CD4-positive, alpha-beta T cell treated with Interleukin-15 for 4 hours (primary cell): ENCODE data around the gene CYP27A1.

Experiments used
- DNase-seq: peaks from one replicate; pipeline ENCODE4 v3.0.0-alpha.2; 2020; ENCODE audit warnings: low spot score

Gene CYP27A1

DNA sequence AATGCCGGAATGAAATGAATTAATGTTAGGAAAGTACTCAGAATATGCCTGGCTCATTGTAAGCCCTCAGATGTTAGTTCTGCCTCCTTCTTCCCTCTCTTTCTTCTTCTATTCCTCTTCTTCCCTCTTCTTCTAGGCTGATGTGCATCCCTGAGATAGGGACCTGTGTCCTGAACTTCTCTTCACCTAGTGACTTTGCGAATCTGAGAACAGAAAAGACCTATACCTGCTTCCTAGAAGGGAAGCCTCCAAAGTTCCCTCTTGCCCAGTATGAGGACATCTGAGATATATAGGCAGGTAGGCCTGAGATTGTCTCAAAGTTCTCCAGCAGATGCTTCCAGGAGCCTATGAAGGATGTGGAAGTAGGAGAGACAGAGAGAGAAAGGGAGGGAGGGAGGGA lies 8.1 kb upstream of the CYP27A1 start:
- no peak for DNase-seq

DNA sequence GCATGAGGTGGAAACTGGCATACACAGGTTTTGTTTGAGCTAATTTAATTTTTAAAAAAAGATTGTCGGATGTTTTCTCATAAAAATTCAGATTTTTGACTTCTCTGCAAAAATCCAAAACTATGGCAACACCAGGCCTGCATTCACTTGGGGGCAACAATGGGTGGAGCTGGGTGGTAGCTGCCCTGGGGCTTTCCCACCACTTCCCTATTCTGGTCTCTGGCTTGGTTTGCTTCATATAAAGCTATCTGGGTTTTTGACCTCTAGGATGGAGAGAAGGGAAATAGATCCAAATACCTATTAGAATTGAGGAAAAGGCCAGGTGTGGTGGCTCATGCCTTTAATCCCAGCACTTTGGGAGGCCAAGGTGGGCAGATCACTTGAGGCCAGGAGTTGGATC lies 5.5 kb upstream of the CYP27A1 start:
- no peak for DNase-seq

DNA sequence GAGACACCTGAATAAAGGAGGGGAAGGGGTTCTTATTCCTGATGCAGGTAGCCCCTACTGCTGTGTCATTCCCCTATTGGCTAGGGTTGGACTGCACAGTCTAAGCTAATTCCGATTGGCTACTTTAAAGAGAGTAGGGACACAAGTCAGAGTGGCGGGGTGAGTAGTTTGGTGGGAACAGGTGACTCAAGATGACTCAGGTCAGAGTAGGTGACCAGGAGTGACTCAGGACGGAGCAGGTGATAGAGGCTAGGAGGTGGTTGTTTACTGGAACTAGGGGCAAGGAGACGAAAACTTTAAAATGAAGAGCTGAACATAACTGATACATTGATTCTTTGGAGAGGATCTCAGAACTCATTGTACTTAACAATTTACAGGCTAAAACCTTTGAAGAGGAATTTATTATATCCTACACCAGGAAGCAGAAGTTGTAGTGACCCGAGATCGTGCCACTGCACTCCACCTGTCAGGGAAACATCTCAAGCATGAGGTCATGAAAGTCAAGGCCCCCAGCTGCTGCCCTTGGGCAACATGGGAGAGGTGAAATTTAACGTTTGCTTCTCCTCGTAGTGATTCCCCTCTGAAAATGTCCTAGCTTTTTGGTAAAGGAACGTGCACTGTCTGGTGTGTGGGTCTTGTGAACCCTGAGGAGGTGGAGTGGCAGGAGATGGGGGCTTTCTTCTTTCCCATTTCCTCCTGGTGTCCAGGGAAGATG lies 4.5 kb upstream of the CYP27A1 start:
- DNase-seq, result no peak

DNA sequence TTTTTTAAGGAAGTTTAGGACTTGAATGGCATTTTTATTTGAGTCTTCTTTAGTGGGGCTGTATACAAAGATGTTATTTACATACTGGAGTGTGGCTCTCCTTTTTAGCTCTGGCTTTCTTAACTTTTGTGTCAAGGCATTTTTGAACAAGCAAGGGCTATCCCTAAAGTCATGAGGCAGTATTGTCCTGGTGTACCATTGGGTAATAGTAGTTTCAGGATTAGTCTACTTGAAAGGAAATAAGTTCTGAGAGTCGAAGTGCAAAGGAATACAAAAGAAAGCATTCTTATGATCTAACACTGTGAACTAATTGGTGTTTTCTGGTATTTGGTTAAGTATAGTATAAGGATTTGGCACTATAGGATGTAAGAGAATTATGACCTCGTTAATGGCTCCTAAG lies 1.9 kb upstream of the CYP27A1 start:
- no peak for DNase-seq

DNA sequence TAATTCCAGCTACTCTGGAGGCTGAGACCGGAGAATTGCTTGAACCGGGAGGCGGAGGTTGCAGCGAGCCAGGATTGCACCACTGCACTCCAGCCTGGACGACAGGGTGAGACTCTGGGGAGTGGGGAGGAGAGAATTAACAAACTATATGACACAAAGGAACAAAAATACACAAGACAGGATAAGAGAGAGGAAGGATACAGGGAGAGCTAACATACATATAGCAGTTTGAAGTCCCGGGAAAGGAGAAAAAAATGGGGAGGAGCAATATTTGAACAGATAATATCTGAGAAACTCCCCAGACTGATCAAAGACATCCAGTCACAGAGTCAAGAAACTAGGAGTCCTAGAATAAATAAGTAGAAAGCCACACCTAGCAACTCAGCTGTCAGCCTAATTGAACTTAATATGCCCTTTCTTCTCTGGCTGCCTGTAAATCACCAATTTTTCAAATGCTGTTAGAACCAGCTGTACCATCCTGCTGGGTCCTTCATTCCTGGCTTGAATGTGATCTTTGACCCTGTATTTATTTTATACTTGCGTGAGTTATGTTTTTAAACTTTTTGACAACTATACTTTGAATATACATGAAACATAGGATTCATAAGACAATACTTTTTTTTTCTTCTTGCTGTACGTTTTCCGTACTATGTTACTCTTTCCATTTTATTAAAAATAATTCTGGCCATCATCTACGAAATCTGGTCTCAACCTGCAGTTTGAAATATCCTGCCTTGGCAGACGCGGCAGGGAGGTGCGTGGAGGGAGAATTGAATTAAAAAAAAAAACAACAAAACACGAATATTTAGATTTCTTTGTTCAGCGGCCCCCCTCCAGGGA lies 876 bp upstream of the CYP27A1 start:
- DNase-seq, result no peak

DNA sequence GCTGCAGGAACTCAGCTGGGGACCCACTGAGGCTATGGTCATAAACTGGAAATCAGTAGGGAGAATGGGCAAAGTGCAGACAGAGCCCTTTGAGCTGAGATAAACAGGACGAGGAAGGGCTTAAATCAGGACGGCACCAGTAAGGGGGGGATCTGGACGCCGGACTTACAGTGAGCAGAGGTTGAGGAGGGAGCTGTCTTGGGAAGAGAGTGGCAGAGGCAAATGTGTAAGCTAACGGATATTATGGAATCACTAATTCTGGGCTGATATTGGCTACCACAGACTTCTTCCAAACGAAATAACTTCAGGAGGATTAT lies 539 bp downstream of the CYP27A1 start:
- no peak for DNase-seq

DNA sequence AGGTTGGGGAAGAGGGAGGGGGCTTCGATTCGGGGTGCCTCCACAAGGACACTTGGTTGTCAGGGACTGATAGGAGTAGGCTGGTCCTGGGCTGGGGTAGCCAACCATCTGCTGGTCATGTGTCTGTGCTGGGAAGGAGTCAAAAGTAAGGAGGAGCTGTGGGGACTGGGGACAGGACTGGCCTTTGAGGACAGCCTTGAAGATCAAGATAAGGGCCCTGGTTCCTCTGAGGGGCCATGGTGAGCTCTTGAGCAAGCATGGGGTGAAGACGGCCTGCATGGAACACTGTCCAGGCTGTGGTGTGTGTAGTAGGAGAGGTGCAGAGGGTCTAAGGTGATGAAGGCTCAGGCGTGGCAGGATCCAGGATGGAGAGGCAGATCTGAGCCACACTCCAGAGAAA lies 1.7 kb downstream of the CYP27A1 start:
- DNase-seq, result no peak

DNA sequence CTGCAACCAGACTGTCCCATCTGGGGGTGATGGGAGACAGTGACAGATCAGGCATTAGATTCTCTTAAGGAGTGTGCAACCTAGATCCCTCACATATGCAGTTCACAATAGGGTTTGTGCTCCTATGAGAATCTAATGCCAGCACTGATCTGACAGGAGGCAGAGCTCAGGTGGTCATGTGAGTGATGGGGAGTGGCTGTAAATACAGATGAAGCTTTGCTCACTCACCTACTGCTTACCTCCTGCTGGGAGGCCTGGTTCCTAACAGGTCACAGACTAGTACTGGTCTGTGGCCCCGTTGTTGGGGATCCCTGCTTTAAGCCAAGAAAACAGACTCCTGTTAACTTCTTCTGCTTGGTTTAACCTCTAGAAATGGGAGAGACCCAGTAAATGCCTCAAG lies 3.2 kb downstream of the CYP27A1 start:
- no peak for DNase-seq

DNA sequence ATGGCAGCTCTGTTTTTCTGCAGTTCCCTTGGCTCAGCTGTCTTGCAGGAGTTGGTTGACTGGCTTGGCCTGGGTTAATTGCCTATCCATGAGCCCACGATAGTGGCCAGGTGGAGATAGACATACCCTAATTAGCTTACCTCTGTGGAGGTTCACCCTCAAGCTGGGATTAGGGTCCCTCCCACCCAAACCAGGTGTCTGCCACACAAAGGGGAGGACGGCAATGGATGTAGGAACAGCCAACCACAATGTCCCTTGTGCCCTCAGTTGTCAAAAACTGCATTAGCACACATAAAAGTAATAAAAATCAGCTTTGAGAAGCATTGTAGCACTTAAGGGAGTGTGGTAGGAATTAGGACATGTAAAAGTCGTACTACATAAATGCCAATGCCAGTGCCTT lies 4.2 kb downstream of the CYP27A1 start:
- no peak for DNase-seq

DNA sequence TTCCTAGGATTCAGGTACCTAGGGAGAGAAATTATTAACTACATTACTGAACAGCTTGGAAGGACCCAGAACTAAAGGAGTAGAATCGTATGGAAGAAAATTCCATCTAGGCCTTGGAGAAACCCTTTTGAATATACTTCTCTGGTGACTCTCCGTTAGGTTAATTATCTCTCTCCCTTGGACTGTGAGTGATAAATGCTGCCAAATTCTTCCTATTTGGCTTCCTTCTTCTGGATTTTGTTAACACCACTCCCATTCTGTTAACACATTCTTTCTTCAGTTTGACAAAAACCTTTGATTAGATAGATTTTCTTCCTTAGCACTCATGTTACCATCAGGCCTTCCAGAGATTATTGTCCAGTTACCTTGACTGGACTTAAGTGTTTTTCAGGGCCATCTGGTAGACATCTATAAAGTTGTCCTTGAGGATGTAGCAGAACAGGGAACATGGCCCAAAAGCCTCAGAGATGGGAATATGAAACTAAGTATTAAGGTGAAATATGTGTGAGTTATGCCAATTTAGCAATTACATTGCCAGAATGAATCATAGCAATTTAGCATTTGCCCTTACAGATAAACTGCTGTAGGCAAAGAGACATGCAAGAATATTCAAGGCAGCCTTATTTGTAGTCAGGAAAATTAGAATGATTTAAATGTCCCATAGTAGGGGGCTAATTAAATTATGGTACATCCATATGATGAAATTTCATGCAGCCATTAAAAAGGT lies 6.7 kb downstream of the CYP27A1 start:
- no peak for DNase-seq

DNA sequence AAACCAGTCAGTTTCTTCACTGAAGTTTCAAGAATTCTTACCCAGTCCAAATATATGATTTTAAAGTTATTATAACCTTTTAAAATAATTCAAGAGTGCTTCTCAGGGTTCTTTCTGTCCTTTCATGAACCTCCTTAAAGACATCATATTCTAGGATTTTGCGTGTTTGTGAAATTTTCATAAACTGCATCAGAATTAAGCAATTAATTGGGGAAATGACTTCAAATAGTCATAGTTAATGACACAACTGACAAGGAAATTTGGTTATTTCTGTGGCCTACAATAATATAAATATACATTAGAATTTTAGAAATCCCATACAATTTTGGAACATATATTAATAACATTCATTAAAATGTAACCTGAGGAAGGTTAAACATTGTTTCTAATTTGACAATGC lies 10.5 kb downstream of the CYP27A1 start:
- DNase-seq, result no peak

DNA sequence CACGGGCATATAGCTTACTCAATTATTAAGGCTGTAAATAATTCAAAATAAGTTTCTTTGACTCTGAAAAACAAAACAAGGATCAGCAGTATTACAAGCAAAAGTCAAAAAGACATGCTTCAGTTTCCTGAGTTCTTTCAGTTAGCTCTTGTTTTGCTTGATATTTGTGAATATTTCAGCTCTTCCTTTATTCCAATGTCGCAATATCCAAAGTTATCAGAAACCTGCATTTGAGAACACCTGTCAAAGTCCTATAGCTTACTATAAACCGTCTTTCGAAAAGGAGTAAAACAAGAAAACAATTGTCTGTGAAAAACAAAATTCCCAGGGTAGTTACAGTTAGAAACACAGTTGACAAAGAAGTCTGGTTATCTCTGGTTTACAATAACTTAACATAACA lies 14.7 kb downstream of the CYP27A1 start:
- DNase-seq, result no peak

DNA sequence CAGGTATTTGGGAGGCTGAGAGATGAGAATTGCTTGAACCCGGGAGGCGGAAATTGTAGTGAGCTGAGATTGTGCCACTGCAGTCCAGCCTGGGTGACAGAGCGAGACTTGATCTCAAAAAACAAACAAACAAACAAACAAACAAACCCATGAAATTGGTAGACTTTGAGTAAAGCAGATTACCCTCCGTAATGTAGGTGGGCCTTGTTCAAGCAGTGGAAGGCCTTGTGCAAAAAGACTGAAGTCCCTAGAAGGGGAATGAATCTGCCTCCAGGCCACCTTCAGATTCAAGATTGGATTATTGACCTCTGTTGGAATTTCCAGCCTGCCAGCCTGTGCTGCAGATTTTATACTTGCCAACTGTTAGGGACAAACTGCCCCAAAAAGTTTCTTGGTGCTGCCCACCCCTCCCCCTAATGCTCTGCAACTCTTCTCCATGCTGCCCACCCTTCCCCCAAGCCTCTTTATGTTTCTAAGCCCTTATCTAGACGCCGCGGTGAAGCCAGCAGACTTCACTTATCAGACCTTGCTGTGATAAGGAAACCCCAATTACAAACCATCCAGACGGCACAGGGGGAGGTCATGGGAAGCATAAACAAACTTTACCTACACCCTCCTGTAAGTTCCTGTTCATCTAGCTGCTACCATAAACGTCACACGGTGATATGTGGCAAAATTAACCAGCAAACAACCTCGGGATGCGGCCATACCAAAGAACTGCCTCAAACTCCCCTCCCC lies 17.0 kb downstream of the CYP27A1 start:
- DNase-seq, result no peak

DNA sequence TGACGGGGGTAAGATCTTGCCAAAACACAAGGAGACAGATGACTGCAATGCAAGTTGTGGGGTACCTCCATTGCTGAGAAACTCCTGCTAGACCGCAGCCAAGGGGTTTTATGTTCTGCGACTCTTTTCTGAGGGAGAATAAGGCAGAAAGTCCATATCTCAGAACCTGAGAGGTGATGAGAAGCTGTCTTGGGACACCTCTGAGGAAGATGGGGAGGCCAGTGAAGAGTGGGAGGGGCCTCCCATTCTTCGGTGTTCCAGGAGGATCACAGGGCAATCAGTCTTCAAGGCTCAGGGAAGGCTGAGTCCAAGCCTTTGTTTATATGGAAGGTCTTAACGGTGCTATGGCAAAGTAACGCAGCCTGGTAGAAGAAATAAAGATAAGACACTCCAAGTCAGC lies 18.0 kb downstream of the CYP27A1 start:
- DNase-seq, result no peak

DNA sequence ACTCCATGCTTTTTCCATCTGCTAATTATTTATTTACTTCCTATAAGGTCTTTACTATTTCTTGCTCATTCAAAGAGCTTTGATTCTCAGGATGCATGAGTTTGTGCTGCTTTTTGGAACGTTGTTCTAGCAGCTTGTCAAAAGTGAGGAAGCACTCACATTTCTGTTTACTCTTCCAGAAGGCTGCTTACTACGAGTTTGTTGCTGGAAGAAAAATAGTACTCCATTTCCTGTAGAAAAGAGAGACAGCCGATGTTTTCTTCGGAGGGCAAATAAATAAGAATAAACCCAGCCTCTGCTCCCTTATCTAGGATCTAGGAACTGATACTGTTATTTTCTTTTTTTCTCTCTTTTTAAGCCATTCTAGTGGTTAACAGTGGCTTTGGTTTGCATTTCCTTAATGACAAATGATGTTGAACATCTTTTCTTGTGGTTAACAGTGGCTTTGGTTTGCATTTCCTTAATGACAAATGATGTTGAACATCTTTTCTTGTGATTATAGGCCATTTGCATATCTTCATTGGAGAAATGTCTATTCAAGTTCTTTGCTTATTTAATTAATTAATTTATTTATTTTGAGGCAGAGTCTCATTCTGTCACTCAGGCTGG lies 20.5 kb downstream of the CYP27A1 start:
- no peak for DNase-seq

DNA sequence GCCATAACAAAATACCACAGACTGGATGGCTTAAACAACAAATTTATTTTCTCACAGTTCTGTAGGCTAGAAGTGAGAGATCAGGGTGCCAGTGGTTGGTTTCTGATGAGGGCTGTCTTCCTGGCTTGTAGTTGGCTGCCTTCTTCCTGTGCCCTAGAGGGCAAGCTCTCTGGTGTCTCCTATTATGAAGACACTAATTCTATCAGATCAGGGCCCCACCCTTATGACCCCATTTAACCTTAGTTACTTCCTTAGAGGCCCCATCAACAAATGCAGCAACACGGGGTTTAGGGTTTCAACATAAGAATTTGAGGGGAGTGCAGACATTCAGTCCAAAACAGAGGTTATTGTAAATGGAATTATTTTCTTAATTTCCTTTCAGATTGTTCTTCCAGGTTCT lies 22.9 kb downstream of the CYP27A1 start:
- no peak for DNase-seq

DNA sequence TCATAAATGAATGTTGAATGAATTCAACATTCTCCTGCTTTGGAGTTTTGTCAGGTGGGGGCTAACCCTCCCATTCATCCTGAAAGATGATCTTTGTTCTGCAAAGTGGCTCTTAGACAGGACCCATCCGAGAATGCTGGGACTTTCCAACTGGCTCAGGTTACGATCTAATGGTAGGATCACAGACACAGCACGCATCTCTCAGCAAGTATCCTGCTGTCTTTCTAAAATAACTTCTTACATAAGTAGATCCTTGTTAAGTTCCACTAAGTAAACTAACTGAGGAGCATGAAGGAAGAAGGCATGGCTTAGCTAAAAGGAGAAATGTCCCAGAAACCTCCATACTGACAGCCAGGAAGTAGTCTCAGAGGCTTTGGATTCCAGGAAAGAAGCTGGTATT lies 23.7 kb downstream of the CYP27A1 start:
- no peak for DNase-seq

DNA sequence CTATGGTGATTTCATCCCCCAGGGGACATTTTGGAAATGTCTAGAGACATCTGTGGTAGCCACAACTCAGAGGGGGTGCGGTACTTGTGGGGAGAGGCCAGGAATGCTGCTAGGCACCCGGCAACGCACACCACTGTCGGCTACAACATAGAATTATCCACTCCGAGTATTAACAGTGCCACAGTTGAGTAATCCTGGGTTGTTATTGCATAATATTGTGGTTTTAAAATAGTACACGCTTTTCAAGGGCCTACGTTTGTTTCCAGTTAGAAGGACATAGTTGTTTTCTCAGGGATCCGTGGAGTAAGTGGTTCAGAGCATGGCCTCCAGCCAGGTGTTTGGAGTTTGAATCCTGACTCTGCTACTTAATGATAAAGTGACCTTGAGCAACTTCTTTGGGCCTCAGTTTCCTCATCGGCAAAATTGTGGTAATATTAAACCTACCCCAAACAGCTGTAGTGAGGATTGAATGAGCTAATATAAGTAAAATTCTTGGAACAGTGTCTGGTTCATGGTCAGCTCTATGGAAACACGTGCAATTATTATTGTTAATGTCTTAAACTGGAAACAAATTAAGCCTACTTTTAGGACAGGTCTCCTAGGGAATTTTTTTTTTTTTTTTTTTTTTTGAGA lies 24.5 kb downstream of the CYP27A1 start:
- no peak for DNase-seq

DNA sequence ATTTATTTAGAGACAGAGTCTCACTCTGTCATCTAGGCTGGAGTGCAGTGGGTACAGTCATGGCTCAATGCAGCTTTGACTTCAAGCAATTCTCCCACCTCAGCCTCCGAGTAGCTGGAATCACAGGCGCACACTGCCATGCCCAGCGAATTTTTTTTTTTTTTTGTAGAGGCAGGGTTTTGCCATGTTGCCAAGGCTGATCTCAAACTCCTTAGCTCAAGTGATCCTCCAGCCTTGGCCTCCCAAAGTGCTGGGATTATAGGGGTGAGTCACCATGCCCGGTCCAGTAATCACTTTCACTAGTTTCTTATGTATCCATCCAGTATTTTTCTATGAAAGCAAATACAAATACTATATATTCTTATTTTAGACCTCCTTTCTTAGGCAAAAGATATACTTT lies 25.7 kb downstream of the CYP27A1 start:
- DNase-seq, result no peak

DNA sequence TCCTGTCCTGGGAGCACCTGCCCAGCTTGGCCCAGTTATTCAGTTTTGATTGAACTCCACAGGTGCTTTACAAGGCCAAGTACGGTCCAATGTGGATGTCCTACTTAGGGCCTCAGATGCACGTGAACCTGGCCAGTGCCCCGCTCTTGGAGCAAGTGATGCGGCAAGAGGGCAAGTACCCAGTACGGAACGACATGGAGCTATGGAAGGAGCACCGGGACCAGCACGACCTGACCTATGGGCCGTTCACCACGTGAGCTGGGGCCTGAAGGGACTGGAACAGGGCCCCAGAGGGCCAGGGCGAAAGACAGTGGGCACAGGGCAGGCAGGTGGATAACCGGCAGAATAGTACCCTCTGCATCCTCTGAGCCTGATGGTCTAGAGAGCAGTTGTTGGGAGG lies 27.6 kb downstream of the CYP27A1 start:
- no peak for DNase-seq

DNA sequence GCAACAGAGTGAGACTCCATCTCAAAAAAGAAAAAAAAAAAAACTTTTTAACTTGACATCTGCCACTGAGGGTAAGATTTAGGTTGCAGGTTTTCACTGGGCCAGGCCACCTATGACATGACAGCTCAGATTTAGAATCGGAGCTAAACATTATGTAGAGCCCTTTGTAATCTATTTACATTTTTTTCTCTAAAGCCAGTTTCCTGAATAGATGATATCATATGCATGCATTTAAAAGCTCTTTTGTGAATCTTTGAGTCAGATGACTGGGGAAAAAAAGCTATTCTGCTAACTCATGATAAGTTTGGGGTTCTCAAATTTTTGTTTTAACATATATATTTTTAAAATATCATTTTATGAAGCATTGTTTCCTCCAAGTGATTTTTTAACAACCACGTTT lies 28.3 kb downstream of the CYP27A1 start:
- no peak for DNase-seq

DNA sequence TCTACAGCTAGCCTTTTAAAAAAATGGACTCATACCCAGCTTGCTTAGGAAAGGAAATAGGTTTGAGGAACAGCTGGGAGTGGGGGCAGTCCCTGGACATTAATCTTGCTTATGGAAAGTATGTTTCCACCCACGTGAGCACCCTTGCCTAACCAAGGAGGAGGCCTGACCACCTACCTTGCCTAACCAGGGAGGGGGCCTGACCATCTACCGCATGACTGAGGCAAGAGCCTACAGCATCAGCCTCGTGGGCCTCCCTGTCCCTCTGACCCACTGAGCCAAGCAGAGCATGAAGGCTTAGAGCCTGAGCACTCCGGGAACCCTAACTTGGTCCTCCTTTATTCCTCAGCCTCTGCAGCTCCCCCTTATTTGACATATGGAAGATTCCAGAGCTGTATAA lies 29.4 kb downstream of the CYP27A1 start:
- no peak for DNase-seq
